GM21529 (cell line): ENCODE data around the gene MMS22L.

Experiments used
- ATAC-seq: cut with Tn5 transposase; IDR thresholded peaks from one replicate; pipeline ENCODE4 v1.9.1; 2021; ENCODE audit not compliant: unreplicated experiment

Gene MMS22L

GRCh38 chr6:97092673-97093305 lies 190.2 kb downstream of the MMS22L start:
- no peak for ATAC-seq
